Measurements from ENCODE around the gene MYO19. TPM values are rescaled to one million over a fixed set of nuclear protein-coding genes. Genes with fewer than 3 reads are reported as not detected.
"Not testable (repeated sequence)": the region's sequence is repeated elsewhere in the genome, so short reads cannot be mapped to it uniquely, and the experiment has no call there.

Gene MYO19
- total RNA-seq, 1 donor, result 50.1 TPM

GRCh38 chr17:36459045-36459444 is 75.6 kb downstream of the MYO19 start:
- no peak overlapping the region for H3K4me3 ChIP-seq (ENCODE audit: low read depth, low read length)
- DNase-seq (ENCODE audit: low read depth), result no peak
- TF ChIP-seq CTCF (IDR thresholded peaks at IDR 0.05; ENCODE audit: insufficient read depth, low read depth, low read length), result no peak

GRCh38 chr17:36457701-36458100 is 77.0 kb downstream of the MYO19 start:
- H3K4me3 ChIP-seq (ENCODE audit: low read depth, low read length); DNase-seq (ENCODE audit: low read depth): not testable (repeated sequence)

- H3K4me3 ChIP-seq (ENCODE audit: low read depth, low read length); DNase-seq (ENCODE audit: low read depth): not testable (repeated sequence)
Observed at GRCh38 chr17:36452888-36453287, 81.8 kb downstream of the MYO19 start.

- not testable (repeated sequence) for H3K4me3 ChIP-seq (ENCODE audit: low read depth, low read length); DNase-seq (ENCODE audit: low read depth)
Observed at GRCh38 chr17:36449997-36450396, 84.7 kb downstream of the MYO19 start.

Small RNAs within 50 kb of the gene (small RNA-seq; reads per million reads assigned to genes)
- not detected for gene RNA5SP439

Other genes with a start within 250 kb of the MYO19 start
- gene TBC1D3G, start 211.0 kb downstream of the MYO19 start, total RNA-seq, result not detected in 2 replicates
- not detected in 2 replicates for gene TBC1D3H, start 146.4 kb downstream of the MYO19 start, total RNA-seq
- gene ZNHIT3, start 48.2 kb downstream of the MYO19 start, total RNA-seq, result 15.5 and 17.7 TPM in 2 replicates
- gene PIGW, start 119 bp upstream of the MYO19 start, total RNA-seq, result 8.6 and 8.7 TPM in 2 replicates
- gene GGNBP2, start 10.1 kb upstream of the MYO19 start, total RNA-seq, result 63.5 and 70.4 TPM in 2 replicates
- 5.5 and 5.6 TPM in 2 replicates for gene DHRS11, start 57.0 kb upstream of the MYO19 start, total RNA-seq
- gene MRM1, start 66.7 kb upstream of the MYO19 start, total RNA-seq, result 3.9 and 4.7 TPM in 2 replicates